Activated T-helper 1 cell treated with anti-CD3 and anti-CD28 coated beads, Interleukin-2, amount 50 U/mL, for 16 hours (primary cell): ENCODE measurements around the gene NCAM2.

Source experiments
- DNase-seq, 2 donors: peaks; one replicate each; pipeline ENCODE4 v3.0.0-alpha.2; 2020; ENCODE audit warnings: low read depth in 1 of 2, low spot score in 1 of 2

The NCAM2 gene

DNA sequence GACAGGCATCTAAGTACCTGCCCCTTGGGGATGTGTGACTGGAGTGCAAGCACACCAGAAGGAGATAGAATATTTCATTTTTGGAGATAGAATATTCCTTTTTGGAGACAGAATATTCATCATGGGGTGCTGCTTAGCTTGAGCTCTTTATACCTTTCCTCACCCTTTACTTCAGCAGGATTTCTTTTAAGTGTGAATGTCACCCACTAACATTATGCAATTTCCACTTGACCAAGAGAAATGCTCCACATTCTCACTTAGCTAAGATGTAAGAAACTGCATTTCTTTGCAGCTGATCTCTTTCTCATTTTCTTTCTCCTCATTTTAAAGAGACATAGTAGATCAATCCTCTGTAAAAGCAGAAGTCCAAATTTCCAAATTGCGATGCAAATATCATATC, 436.7 kb downstream of the NCAM2 start:
- DNase-seq: no peak

DNA sequence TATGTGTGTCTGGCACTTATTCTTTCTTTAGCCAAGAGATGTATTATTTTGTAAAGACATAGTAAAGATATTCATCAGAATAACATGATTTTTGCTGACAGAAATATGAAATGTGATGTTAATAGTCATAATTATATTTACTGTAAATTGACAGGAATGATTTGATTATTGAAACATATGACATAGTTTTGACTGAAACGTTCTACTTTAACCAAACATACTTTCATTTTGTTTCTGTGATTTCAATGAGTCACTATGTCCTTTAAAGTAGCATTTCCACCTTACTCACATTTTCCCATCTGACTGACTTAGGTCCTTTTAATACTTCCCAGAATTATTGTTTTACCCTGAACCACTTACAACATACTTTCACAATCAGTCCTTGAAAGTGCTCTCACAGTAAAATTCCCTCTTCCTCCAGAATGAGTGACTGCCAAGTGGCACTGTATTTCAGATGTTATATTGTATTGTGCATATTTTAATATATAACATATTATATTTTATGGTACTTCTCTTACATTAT, 437.9 kb downstream of the NCAM2 start:
- DNase-seq: no peak

DNA sequence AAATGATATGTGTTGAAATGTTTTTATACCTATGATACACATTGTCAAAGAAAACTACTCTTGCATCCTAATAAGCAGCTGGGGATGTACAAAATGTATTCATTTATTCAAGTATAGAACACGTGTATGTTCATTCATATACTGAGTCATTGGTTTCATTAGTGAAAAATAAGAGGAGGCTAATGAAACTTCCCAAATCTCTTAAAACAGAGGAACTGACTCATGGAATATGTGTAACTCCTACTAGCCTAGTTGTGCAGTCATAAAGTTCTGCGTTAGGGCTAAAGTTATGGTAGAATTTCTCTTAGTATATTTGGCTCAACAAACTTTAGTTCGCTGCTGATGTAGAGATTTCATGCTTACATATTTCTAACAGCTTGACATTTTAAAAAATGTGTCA, 441.6 kb downstream of the NCAM2 start:
- no peak for DNase-seq

DNA sequence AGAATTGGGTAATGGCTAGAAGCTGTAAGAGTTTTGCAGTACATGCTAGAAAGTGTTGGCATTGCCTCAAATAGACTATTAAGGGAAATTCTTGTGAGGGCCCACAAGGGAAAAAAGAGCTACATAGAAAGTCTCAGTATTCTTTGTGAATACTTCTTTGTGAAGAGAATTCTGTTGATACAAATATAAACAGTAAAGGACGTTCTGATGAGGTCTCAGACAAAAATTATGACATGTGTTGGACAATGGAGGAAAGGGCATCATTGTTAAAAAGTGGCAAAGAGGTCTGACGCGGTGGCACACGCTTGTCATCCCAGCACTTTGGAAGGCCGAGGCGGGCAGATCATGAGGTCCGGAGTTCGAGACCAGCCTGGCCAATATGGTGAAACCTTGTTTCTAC, 458.9 kb downstream of the NCAM2 start:
- no peak for DNase-seq

DNA sequence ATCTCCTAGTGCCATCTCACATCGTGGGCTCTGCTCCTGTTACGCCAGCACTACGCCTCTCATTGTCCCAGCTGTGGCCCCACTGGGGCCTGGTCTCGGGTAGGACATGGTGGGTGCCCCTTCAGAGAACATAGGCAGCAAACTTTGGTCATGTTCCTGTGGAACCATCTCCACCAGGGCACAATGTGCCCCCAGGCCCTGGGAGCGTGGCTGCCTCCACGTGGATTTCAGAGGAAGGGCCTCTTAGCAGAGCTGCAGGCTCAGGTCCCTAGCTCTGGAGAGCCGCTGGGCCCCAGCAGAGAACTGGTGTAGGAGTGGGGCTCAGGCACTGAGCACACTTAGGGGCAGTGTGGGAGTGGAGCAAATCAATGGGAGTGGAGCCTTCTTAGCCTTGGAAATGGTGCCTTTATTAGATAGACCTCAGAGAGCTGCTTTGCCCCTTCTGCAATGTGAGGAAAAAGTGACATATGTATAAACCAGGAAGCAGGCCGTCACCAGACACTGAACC, 460.0 kb downstream of the NCAM2 start:
- no peak for DNase-seq

DNA sequence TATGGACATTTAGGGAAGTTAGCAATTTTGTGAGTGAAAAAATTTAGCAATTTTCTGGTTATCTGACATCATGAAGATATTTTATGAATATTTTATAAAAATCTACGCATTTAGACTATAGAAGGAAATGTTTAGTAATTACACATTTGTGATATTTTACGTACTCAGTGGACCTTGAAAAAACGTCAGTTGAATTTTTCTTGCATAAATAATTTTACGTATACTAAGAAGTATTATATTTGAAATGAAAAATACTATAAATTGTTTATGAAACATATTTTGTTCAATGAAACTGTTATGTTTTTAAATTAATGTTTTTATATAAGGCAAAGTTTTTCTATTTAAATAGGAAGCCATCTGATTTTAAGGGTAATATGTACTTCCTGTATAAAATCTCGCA, 462.8 kb downstream of the NCAM2 start:
- DNase-seq: no peak

DNA sequence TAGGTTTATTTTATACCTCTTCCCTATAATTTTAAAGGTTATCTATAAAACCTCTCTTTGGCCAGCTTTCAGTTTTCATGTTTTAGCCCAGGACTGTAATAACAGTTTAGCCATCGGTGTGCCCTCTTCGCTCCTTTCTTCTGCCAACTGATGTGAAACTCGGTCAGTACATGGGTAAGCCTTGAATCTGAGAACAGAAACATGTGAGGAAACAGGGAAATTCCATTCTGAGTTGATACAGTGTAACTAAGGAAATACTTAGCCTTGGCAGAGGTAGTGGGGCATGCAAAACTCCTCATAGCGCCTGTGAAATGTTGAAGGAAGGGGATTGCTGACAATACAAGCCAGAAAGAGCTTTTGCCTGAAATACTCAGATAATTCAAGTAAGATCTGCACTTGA, 465.2 kb downstream of the NCAM2 start:
- no peak for DNase-seq

DNA sequence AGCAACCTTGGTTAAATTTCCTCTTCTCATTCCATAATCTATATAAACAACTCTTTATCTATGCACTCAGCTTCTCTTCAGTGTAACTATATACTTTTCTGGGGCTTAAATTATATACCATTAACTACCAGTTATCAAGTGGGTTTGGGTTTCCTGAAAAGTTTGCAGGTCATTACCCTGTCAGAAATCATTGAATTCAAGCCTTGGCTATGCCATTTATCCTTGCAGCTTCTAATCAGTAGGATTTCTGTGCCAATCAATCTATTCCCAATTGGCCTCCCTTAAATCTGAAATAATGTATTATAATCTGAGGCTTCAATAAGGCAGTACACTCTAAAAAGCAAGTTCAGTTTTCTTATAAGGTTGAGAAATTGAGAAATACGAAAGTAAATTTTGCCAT, 466.5 kb downstream of the NCAM2 start:
- no peak for DNase-seq

DNA sequence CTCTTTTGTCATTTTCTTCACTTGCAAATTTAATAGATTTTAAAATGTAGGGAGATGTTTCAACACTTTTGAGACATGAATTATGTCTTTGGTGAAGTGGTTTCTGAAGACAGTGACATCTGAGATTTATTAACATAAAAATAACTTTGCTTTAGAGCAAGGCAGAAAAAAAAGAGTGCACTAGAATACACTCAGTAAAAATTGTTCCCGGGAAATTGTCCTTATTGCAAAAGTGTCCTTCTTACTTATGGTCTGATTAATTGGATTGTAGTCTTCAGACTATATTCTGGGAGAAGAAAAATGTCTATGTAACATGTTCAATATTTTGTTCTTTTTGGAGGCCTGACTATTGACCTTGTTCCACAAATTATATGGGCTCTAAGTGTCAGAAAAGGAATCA, 468.5 kb downstream of the NCAM2 start:
- DNase-seq: no peak

DNA sequence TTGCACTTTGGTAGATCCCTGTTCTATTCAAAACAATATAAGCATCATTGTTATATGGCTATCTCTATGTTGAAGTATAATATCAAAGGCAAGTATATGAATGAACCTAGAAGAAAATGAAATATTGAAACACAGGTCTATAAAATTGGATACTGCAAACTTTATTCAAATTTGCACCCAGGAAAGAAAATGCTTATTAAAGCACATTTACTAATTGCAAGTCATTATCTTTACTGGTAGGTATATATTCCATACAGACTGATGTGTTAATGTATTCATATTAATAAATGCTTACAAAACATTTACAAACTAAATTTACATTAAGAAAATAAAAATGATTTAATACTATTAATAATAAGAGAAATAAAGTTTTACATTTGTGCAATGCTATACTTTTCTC, 469.8 kb downstream of the NCAM2 start:
- no peak for DNase-seq

DNA sequence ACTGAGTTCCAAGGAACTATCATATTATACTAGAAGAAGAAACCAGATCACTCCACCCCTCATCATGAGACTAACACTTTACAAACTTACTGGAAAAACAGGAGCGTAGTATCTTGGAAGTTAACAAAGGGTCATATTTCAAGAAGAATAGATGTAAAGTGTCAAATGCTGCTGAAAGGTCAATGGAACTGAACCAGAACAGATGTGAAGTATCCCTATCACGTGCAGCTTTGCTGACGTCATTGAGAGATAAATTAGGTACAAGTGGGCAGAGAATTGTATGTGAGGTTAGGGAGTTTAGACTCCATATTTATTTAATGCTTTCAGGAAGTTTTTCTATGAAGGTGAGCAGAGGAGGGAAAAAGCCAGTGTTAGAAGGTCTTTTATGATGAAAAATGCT, 483.0 kb downstream of the NCAM2 start:
- DNase-seq: no peak

DNA sequence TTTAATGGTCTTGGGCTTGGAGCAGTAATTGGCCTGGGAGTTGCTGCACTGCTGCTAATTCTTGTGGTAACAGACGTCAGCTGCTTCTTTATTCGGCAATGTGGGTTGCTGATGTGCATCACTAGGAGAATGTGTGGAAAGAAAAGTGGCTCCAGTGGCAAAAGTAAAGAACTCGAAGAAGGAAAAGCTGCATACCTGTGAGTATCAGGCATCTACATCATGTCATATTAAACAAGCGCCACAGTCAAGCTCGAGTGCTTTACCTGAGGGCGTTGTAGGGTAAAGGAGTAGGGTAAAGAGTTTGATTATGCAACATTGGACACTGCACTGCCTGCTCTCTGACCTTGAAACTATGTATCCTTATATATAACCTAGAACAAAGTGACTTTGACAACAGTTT, 510.6 kb downstream of the NCAM2 start:
- no peak for DNase-seq

DNA sequence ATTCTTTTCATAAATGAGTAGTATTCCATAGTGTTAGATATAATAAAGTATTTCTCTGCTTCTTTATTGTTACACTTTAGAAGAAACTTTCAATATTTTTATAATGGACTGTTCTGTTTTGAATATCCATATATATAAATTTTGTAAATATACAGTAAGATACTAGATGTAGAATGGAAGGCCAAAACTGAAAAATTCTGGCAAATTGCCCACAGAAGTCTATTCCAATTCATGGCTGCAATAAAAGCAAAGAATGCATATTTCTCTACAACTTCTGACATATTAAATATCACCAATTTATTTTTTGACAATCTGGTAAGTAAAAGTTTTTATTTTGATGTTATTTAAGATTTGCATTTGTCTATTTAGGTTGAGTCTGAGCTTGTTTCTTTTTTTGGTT, 532.5 kb downstream of the NCAM2 start:
- no peak for DNase-seq

DNA sequence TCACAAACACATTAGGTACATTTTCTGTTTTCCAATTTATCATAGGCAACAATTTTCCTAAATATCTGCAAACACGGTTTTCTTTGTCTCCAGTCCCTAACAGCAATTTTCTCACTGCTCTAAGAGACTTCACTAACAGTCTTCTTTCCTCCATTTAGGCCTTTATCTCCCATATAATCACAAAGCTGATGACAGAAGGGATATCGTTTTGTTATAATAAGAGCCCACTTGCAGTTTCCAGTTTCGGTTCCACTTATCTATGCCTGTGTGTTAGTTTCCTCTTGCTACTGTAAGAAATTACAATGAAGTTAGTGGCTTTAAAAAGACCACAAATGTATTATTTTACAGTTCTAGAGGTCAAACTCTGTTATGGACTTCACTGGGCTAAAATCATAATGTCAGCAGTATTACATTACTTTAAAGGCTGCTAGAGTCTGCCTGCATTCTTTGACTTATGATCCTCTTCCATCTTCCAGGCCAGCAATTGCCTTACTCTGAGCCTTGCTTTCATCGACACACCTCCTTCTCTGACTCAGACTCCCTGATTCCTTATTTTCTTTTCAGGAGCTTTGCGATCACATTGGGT, 549.3 kb downstream of the NCAM2 start:
- DNase-seq: no peak

DNA sequence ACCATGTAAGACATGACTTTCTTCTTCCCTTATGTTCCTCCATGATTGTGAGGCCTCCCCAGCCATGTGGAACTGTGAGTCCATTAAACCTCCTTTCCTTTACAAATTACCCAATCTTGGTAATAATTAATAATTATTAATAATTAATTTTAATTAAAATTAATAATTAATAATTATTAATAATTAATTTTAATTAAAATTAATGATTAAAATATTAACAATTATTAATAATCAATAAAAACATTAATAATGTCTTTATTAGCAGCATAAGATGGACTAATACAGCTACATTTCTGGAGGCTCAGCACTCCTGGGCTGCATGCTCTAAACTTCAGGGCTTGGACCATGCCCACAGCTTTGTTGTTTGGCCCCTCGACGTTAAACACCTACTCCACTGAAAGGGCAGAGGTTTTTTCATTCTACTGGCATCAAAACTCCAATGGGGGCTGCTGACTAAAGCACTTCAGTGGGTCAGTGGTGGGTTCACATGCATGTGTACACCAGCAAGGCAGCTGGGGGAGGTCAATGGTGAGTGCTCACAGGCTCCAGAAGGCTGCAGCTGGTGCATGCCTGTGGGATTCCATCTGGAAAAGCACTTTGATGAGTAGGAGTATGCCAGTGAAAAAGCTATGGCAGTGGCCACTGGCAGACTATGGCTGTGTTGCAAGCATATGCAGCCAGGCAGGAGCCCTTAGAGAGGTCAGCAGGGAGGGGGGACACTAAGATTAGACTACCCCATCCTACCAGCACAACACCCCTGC, 561.3 kb downstream of the NCAM2 start:
- no peak for DNase-seq
